Thoracic aorta (tissue), 2 donors: ENCODE data around the gene LMCD1. TPM values are rescaled to one million over a fixed set of nuclear protein-coding genes. Genes with fewer than 3 reads are reported as not detected.

Experiments
- ATAC-seq: fragments of 150-250 bp; one replicate; pipeline ENCODE4 v1.8.0; 2017; ENCODE audit warnings: low read depth; ENCODE audit not compliant: insufficient number of reproducible peaks, low FRiP score
- DNase-seq: peaks from one replicate; pipeline ENCODE4 v3.0.0-alpha.2; 2020; ENCODE audit warnings: low spot score
- H3K27ac ChIP-seq, 2 donors: fragments of 200-600 bp; sonication (generic); 1 replicate in 1 of 2; 2 replicates in 1 of 2; pipeline ENCODE4 v1.5.1; 2016; ENCODE audit warnings: mild to moderate bottlenecking in 2 of 2, moderate library complexity in 2 of 2
- H3K27me3 ChIP-seq: fragments of 200-600 bp; sonication (generic); replicated peaks from 2 replicates; pipeline ENCODE4 v1.6.0; 2016; ENCODE audit warnings: mild to moderate bottlenecking; ENCODE audit not compliant: insufficient read depth
- H3K36me3 ChIP-seq: fragments of 200-600 bp; sonication (generic); one replicate; pipeline ENCODE4 v1.5.1; 2016
- H3K4me1 ChIP-seq, 2 donors: fragments of 200-600 bp; sonication (generic); 1 replicate in 1 of 2; 2 replicates in 1 of 2; pipeline versions ENCODE4 v1.5.1 to v1.6.0; 2016; ENCODE audit warnings: low read depth in 2 of 2, mild to moderate bottlenecking in 1 of 2; ENCODE audit not compliant: control insufficient read depth in 1 of 2
- H3K4me3 ChIP-seq: fragments of 200-600 bp; sonication (generic); 2 replicates; pipeline ENCODE4 v1.5.1; 2016; ENCODE audit warnings: mild to moderate bottlenecking
- H3K9me3 ChIP-seq: fragments of 200-600 bp; sonication (generic); 2 replicates; pipeline ENCODE4 v1.5.1; 2016
- total RNA-seq, 2 donors: library from RNA; depleted of rRNA; stranded (reverse); fragments of >200 nt; gene quantifications; one replicate each; pipeline versions ENCODE4 v1.1.0 to v1.2.3, GENCODE V29; 2016
- TF ChIP-seq, protein P1 (sequence below): fragments of 200-600 bp; sonication (generic); IDR thresholded peaks from one replicate; pipeline ENCODE4 v1.5.1; 2019; ENCODE audit warnings: antibody characterized with exemption

The LMCD1 gene
- total RNA-seq, 2 donors from 2014 or later = 813 to 852 TPM

DNA sequence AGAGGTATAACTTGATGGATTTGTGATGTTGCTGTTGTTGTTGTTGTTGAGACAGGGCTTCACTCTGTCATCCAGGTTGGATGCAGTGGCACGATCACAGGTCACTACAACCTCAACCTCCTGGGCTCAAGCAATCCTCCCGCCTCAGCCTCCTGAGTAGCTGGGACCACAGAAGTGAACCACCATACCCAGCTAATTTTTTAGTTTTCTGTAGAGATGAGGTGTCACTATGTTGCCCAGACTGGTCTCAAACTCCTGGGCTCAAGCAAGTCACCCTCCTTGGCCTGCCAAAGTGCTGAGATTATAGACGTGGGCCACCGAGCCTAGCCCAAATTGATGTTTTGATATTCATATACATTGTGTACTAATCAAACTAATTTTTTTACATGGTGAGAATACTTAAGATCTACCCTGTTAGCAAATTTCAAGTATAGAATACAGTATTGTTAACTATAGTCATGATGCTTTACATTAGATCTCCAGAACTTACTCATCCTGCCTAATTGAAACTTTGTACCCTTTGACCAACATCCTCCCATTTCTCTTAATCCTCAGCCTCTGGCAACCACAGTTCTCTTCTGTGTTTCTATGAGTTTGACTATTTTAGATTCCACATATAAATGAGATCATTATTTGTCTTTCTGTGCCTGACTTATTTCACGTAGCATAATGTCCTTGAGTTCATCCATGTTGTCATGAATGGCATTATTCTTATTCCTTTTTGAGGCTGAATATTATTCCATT lies 23.2 kb downstream of the LMCD1 start:
- Histone ChIP-seq H3K27me3 (no peaks in the 10 kb centered on the region), H3K27ac (peak overlapping the region; percentile 63 to 70), H3K9me3 (no peaks in the 10 kb centered on the region), H3K4me1 (peaks cover 74 to 99% of the 10 kb centered on the region in 2 donors), H3K4me3 (no peak overlapping the region), H3K36me3 (peaks cover 20% of the 10 kb centered on the region)
- no peak for DNase-seq
- ATAC-seq = no peak
- TF ChIP-seq, protein P1, sequence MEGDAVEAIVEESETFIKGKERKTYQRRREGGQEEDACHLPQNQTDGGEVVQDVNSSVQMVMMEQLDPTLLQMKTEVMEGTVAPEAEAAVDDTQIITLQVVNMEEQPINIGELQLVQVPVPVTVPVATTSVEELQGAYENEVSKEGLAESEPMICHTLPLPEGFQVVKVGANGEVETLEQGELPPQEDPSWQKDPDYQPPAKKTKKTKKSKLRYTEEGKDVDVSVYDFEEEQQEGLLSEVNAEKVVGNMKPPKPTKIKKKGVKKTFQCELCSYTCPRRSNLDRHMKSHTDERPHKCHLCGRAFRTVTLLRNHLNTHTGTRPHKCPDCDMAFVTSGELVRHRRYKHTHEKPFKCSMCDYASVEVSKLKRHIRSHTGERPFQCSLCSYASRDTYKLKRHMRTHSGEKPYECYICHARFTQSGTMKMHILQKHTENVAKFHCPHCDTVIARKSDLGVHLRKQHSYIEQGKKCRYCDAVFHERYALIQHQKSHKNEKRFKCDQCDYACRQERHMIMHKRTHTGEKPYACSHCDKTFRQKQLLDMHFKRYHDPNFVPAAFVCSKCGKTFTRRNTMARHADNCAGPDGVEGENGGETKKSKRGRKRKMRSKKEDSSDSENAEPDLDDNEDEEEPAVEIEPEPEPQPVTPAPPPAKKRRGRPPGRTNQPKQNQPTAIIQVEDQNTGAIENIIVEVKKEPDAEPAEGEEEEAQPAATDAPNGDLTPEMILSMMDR = no peak

DNA sequence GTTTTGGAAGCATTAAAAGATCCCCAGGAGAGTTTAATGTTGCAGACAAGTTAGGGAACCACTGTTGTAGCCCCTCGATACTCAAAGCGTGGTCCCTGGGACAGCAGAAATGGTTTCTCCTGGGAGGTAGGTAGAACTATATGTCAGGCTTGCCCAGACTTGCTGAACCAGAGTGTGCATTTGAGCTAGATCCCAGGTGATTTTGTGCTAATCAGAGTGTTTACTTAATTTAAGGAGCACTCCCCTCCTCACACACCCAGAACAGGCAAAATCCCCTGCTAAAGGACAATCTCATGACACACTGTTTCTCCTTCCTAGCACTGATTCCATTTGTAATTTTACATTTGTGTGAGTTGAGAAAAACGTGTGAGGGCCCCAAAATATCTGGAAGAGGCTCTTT lies 24.3 kb downstream of the LMCD1 start:
- ATAC-seq = no peak
- H3K27ac ChIP-seq = peak overlapping the region; percentile 15 to 63
- H3K9me3 ChIP-seq = no peaks in the 10 kb centered on the region
- DNase-seq = no peak
- no peaks in the 10 kb centered on the region for H3K27me3 ChIP-seq
- peaks cover 80 to 99% of the 10 kb centered on the region in 2 donors for H3K4me1 ChIP-seq
- TF ChIP-seq, protein P1 = no peak
- no peak overlapping the region for H3K4me3 ChIP-seq
- peaks cover 20% of the 10 kb centered on the region for H3K36me3 ChIP-seq

DNA sequence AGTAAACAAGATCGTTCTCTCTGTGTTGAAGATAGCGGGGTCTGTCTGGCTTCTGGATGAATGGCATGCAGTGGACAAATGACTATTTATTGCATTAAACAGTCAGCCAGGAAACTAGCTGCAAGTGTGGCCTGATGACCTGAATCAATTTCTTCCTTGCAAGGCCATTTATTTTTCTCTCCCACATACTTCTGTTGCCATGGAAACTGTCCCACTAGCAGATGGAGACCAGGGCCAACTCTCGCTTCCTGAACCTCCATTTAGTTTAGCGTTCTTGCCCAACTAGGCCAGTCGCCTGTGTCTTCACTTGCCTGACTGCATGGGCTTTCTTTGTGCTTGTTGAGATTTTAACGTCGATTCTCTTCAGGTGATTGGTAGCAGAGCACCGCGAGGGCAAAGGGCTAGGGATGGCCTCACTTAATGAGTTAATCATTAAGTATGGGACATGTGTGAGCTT lies 27.6 kb downstream of the LMCD1 start:
- no peak for ATAC-seq

DNA sequence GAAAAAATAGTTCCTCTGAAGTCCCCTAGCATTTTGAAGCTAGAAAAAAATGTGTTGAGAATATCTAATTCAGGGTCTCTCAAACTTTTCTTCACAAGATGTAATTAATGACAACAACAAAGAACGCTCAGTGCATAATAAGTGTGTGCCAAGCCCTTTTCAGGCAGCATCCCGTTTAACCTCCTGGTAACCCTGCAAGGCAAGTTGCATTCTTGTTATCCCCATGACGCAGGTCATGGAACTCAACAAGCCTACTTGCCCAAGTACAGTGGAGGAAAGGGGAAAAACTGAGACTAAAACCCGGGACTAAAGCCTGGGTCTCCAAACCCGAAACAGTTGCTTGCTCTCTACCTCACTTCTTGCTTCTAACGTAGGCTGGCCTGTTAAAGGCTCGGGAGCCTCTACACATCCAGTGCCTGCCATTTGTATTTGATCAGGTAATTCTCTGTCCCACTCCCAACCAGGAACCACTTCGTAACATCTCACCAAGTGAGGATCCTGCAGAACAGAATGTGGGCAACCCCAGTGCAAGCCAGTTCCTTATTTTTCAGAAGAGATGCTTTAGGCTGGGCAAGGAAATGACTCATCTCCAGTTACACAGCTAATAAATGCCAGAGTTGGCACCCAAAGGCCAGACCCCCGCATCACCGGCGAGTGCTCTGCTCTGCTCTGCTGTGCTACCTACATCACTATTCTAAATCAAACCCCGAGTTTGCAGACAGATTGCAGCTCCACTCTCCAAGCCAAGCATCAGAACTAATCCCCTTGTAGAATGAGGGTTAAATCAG lies 28.3 kb downstream of the LMCD1 start:
- no peaks in the 10 kb centered on the region for H3K27me3 ChIP-seq
- H3K27ac ChIP-seq = peak overlapping the region; percentile 52 to 59
- ATAC-seq (no peak), DNase-seq (no peak)
- no peaks in the 10 kb centered on the region for H3K9me3 ChIP-seq
- H3K36me3 ChIP-seq = peaks cover 37% of the 10 kb centered on the region
- H3K4me3 ChIP-seq = no peak overlapping the region
- TF ChIP-seq, protein P1 = no peak
- H3K4me1 ChIP-seq = peaks cover 59 to 96% of the 10 kb centered on the region in 2 donors

More for the DNA sequence above, 27.6 kb downstream of the LMCD1 start:
- no peak for DNase-seq
- Histone ChIP-seq H3K27me3 (no peaks in the 10 kb centered on the region), H3K36me3 (peaks cover 30% of the 10 kb centered on the region), H3K4me3 (peak overlapping the region; percentile 9), H3K27ac (peak overlapping the region; percentile 52 to 59), H3K4me1 (peaks cover 66 to 96% of the 10 kb centered on the region in 2 donors), H3K9me3 (no peaks in the 10 kb centered on the region)
- TF ChIP-seq, protein P1 = no peak

DNA sequence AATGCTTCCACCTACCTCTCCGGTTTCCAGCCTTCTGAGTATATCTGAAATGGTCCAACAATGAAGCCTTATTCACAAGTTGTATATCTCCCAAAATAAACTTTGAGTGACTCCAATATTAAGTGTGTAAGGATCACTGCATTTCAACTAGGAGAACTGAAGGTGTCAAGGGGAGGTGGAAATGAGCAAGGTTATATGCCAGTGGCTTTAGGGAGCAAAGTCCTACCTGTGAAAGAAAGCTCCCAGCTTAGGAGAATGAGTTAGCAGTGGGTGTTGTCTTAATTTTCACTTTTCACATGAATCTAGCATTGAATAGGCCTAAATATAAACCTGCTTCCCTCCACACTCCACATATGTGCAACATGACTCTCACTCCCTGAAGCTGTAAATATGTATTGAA lies 29.0 kb downstream of the LMCD1 start:
- Histone ChIP-seq H3K4me1 (peaks cover 53 to 96% of the 10 kb centered on the region in 2 donors), H3K27ac (peak overlapping the region; percentile 52 to 59), H3K27me3 (no peaks in the 10 kb centered on the region), H3K9me3 (no peaks in the 10 kb centered on the region), H3K4me3 (no peak overlapping the region), H3K36me3 (peaks cover 42% of the 10 kb centered on the region)
- DNase-seq (no peak), ATAC-seq (no peak)
- TF ChIP-seq, protein P1 = no peak
